C4-2B (cell line): ENCODE data around the gene UGP2.

ENCODE experiments used
- CTCF ChIP-seq: fragments of 450-650 bp; conservative IDR thresholded peaks from 2 replicates; pipeline ENCODE4 v1.5.1; 2017; ENCODE audit warnings: mild to moderate bottlenecking
- ZFX ChIP-seq: fragments of 450-650 bp; IDR thresholded peaks from 2 replicates; pipeline ENCODE4 v1.6.1; 2017

GRCh38 chr2:63843093-63843492 lies 1.4 kb downstream of the UGP2 start:
- TF ChIP-seq CTCF (no peak), ZFX (no peak)
